Stomach smooth muscle (tissue), 2 donors: ENCODE data around the gene TTC38.

ENCODE experiments used
- H3K27ac ChIP-seq: one replicate; pipeline ENCODE4 v1.7.0; 2013; ENCODE audit warnings: mild to moderate bottlenecking, low read length, inconsistent platforms
- H3K27me3 ChIP-seq, 2 donors: one replicate each; pipeline ENCODE4 v1.7.0; 2013; ENCODE audit warnings: low read length in 2 of 2; ENCODE audit not compliant: insufficient read depth in 2 of 2, control insufficient read depth in 1 of 2
- H3K36me3 ChIP-seq, 2 donors: one replicate each; pipeline ENCODE4 v1.7.0; 2013; ENCODE audit warnings: low read length in 2 of 2; ENCODE audit not compliant: control insufficient read depth in 2 of 2, insufficient read depth in 2 of 2
- H3K4me1 ChIP-seq: one replicate; pipeline ENCODE4 v1.7.0; 2013; ENCODE audit warnings: low read length; ENCODE audit not compliant: control insufficient read depth, insufficient read depth
- H3K4me3 ChIP-seq, 2 donors: one replicate each; pipeline ENCODE4 v1.7.0; 2013; ENCODE audit warnings: low read length in 2 of 2
- H3K9ac ChIP-seq, 2 donors: one replicate each; pipeline ENCODE4 v1.7.0; 2013; ENCODE audit warnings: low read length in 2 of 2, mild to moderate bottlenecking in 1 of 2
- H3K9me3 ChIP-seq, 2 donors: one replicate each; pipeline ENCODE4 v1.7.0; 2013; ENCODE audit warnings: low read length in 2 of 2; ENCODE audit not compliant: control insufficient read depth in 2 of 2
- donor health status: healthy.
- donor health status: Pancreatic carcinoma.

The TTC38 gene

GRCh38 chr22:46318576-46318975 lies 50.8 kb downstream of the TTC38 start:
- no peak overlapping the region for H3K4me3 ChIP-seq
- no peaks in the 10 kb centered on the region for H3K9me3 ChIP-seq
- H3K36me3 ChIP-seq = no peaks in the 10 kb centered on the region
- no peaks in the 10 kb centered on the region for H3K27me3 ChIP-seq
- H3K4me1 ChIP-seq = no peaks in the 10 kb centered on the region
- H3K27ac ChIP-seq = no peak overlapping the region
- H3K9ac ChIP-seq = no peak overlapping the region

GRCh38 chr22:46319319-46319718 lies 51.5 kb downstream of the TTC38 start:
- Histone ChIP-seq H3K27me3 (no peaks in the 10 kb centered on the region), H3K27ac (no peak overlapping the region), H3K36me3 (no peaks in the 10 kb centered on the region), H3K4me3 (no peak overlapping the region), H3K9me3 (no peaks in the 10 kb centered on the region), H3K9ac (no peak overlapping the region), H3K4me1 (no peaks in the 10 kb centered on the region)

- no peak overlapping the region for H3K27ac ChIP-seq
- H3K36me3 ChIP-seq = no peaks in the 10 kb centered on the region
- no peak overlapping the region for H3K4me3 ChIP-seq
- no peaks in the 10 kb centered on the region for H3K9me3 ChIP-seq
- H3K4me1 ChIP-seq = no peaks in the 10 kb centered on the region
- no peaks in the 10 kb centered on the region for H3K27me3 ChIP-seq
- no peak overlapping the region for H3K9ac ChIP-seq
Measured at GRCh38 chr22:46320166-46320710, 52.4 kb downstream of the TTC38 start.

GRCh38 chr22:46320716-46321386 lies 53.0 kb downstream of the TTC38 start:
- Histone ChIP-seq H3K36me3 (no peaks in the 10 kb centered on the region), H3K4me1 (no peaks in the 10 kb centered on the region), H3K27ac (no peak overlapping the region), H3K4me3 (no peak overlapping the region), H3K9ac (no peak overlapping the region), H3K9me3 (no peaks in the 10 kb centered on the region), H3K27me3 (no peaks in the 10 kb centered on the region)

GRCh38 chr22:46322711-46323110 lies 54.9 kb downstream of the TTC38 start:
- Histone ChIP-seq H3K4me1 (no peaks in the 10 kb centered on the region), H3K27ac (no peak overlapping the region), H3K27me3 (no peaks in the 10 kb centered on the region), H3K36me3 (no peaks in the 10 kb centered on the region), H3K9me3 (no peaks in the 10 kb centered on the region), H3K4me3 (no peak overlapping the region), H3K9ac (no peak overlapping the region)

- H3K27me3 ChIP-seq = no peaks in the 10 kb centered on the region
- no peak overlapping the region for H3K4me3 ChIP-seq
- H3K4me1 ChIP-seq = no peaks in the 10 kb centered on the region
- no peaks in the 10 kb centered on the region for H3K9me3 ChIP-seq
- H3K27ac ChIP-seq = no peak overlapping the region
- no peaks in the 10 kb centered on the region for H3K36me3 ChIP-seq
- no peak overlapping the region for H3K9ac ChIP-seq
Measured at GRCh38 chr22:46323162-46323561, 55.4 kb downstream of the TTC38 start.

- no peaks in the 10 kb centered on the region for H3K9me3 ChIP-seq
- H3K27me3 ChIP-seq = no peaks in the 10 kb centered on the region
- no peaks in the 10 kb centered on the region for H3K36me3 ChIP-seq
- no peak overlapping the region for H3K27ac ChIP-seq
- no peak overlapping the region for H3K9ac ChIP-seq
- H3K4me3 ChIP-seq = no peak overlapping the region
- no peaks in the 10 kb centered on the region for H3K4me1 ChIP-seq
Measured at GRCh38 chr22:46326066-46326680, 58.4 kb downstream of the TTC38 start.

- H3K27me3 ChIP-seq = no peaks in the 10 kb centered on the region
- H3K36me3 ChIP-seq = no peaks in the 10 kb centered on the region
- no peak overlapping the region for H3K4me3 ChIP-seq
- no peaks in the 10 kb centered on the region for H3K4me1 ChIP-seq
- H3K9me3 ChIP-seq = no peaks in the 10 kb centered on the region
- H3K9ac ChIP-seq = no peak overlapping the region
- no peak overlapping the region for H3K27ac ChIP-seq
Measured at GRCh38 chr22:46327691-46328465, 60.1 kb downstream of the TTC38 start.

- Histone ChIP-seq H3K9me3 (no peaks in the 10 kb centered on the region), H3K9ac (no peak overlapping the region), H3K4me3 (no peak overlapping the region), H3K4me1 (no peaks in the 10 kb centered on the region), H3K27me3 (no peaks in the 10 kb centered on the region), H3K27ac (no peak overlapping the region), H3K36me3 (no peaks in the 10 kb centered on the region)
Measured at GRCh38 chr22:46328797-46329196, 61.0 kb downstream of the TTC38 start.

GRCh38 chr22:46329616-46330015 lies 61.8 kb downstream of the TTC38 start:
- H3K36me3 ChIP-seq = no peaks in the 10 kb centered on the region

More at GRCh38 chr22:46329616-46330015, 61.8 kb downstream of the TTC38 start:
- Histone ChIP-seq H3K4me3 (no peak overlapping the region), H3K27me3 (no peaks in the 10 kb centered on the region), H3K9me3 (no peaks in the 10 kb centered on the region), H3K27ac (no peak overlapping the region), H3K4me1 (no peaks in the 10 kb centered on the region), H3K9ac (no peak overlapping the region)
